Fibroblast of skin of right biceps (primary cell): ENCODE data around the gene LIX1L.

Experiments
- DNase-seq: peaks from one replicate; pipeline ENCODE4 v3.0.0-alpha.2; 2013

Gene LIX1L

DNA sequence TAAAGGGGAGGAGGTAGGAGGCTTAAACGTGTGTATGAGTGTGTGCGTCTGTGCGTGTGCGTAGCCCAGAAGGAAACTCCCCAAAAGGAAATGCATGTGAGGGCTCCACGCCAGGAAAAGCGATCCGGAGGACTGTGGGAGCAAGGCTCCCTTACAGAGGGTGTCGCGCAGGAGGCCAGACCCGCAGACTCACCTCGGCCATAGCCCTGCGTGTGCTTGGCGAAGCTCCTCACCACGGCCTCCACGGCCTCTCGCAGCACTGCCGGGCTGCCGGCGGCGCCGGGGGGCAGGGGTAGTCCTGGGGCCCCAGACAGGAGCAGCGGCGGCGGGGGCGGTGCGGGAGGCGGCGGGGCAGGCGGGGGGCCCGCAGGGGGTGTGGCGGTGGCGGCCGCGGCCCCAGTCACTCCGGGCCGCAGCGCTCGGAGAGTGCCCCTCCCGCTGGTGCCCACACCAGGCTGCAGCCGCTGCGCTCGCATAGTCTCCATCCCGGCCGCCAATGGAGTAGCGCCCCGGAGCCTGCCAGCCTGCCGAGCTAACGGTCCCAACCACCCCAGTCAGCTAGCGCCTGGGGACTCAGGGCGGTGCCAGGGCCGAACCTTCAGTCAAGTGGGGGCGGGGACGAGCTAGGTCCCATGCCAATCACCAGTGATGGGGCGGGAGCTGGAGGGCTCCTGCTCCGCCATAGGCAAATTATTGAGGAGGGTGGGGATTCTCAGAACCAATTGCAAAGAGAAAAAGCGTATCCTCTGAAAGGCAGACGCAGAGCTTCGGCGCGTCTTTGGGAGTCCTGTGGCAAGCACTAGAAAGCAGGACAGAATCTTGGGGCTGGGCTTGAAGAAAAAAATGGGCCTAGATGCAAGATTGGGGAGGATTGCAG, at the start of gene LIX1L:
LIX1L (minus strand) TSS at position 575 of the 877 bp plus-strand sequence; CDS start at position 485, 90 bp downstream.
- DNase-seq: peak; percentile 97

DNA sequence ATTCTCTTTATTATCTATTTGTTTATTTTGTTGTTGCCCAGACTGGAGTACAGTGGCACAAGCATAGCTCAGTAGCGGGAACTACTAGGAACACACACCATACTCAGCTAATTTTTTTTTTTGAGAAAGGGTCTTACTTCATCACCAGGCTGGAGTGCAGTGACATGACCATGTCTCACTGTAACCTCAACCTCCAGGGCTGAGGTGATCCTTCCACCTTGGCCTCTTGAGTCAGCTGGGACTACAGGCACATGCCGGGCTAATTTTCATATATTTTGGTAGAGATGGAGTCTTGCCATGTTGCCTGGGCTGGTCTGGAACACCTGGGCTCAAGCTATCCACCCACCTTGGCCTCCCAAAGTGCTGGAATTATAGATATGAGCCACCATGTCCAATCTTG, 43.9 kb upstream of the LIX1L start:
- no peak for DNase-seq

DNA sequence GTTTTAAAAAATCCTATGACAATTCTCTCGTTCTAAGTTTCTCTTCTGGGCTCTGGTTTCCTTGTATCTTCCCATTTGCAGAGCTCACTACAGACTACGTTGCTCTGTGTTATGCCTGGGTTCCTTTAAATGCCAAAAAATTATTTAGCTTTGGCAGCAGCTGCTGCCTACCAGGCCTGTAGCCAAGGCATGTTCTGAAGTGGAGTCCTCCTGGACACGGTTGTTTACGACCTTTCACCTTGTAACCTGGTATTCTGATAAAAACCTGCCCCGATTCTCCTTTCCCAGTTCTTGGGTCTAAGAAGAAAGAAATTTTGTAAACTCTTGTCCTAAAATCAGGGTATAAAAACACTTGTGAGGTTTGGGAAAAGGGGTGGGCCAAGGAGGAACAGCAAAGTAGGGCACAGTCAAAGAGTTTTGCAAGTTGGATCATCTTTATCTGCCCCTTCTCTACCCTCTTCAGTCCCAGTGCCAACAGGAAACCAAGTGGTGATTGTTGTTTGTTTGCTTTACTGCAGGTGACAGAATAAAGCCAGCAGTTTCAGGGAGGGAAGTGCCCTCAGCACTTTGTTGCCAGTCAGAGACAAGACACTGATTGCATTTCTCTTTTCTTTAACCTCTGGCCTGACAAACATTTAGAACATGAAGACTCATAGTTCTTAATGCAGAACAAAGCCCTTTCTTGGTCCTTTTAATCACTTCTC, 41.7 kb upstream of the LIX1L start:
- no peak for DNase-seq

GRCh38 chr1:145997718-145998023, 39.9 kb upstream of the LIX1L start:
- DNase-seq: no peak

DNA sequence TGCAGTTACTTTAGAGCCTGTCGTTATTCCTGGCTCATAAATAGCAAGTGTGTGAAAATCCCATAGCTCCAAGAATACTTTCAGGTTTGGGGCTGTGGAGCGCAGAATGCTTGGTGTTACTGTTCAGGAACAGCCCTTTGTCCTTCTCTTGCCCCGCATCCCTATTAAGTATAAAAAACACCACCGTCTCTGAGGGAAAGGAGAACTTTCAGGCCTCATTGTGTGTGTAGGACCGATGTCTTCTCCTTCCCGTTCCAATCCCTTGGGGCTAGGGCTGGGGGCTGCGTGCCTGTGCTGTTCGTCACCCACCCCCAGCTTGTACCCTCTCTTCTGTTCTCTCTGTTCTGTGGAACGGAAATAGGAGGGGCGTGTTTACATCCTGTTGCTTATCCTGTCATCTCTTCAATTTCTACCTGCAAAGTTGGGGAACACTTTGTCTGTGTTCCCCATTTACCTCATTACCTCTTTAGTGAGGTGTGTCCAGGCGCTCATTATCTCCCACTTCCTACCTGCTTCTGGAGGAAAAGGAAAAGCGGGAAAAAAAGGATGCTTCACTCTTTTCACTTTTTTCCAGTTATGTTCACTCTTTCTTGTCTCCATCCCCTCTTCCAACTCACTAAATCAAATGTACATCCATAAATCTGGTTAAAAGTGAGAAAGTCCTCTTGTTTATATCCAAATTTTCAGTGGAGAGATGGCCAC, 39.4 kb upstream of the LIX1L start:
- peak; percentile 50 for DNase-seq

- DNase-seq: peak; percentile 98
Observed at GRCh38 chr1:145996433-145997015, 38.7 kb upstream of the LIX1L start, which contains the start of gene TXNIP. TXNIP (minus strand) TSS chr1:145996579; CDS start chr1:145996266, 313 bp downstream.

GRCh38 chr1:145995964-145996432, 38.2 kb upstream of the LIX1L start:
- DNase-seq: no peak

GRCh38 chr1:145995148-145995881, 37.5 kb upstream of the LIX1L start:
- no peak for DNase-seq

DNA sequence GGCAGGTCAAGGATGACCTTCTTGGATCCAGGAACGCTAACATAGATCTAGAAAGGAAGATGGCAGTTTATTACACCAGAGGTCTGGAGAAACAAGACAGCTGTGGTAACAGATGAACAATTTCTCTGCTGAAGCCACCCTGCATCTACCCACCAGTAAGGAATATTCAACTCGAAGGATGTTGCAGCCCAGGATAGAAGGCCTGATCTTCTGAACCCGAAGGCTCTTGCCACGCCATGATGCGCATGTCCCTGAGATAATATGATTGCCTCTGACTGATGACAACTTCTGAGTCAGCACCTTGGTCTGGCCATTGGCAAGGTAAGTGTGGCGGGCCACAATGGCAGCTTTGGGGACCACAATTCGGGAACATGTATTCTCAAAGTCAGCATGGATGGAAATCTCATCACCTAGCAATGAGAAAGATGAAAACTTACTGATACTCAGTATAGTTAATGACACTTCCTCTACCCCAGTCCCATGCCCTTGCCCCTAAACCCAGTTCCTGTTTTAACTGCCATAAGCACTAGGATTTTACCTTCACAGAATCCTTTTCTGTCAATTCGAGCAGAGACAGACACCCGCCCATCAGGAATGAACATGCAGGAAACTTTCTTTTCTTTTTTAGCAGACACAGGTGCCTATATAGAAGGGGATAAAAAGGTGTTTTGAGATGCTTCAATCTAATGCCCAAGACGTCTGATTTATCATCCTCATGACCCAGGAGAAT, 36.7 kb upstream of the LIX1L start:
- DNase-seq: no peak

GRCh38 chr1:145993618-145994390, 36.0 kb upstream of the LIX1L start:
- DNase-seq: no peak

DNA sequence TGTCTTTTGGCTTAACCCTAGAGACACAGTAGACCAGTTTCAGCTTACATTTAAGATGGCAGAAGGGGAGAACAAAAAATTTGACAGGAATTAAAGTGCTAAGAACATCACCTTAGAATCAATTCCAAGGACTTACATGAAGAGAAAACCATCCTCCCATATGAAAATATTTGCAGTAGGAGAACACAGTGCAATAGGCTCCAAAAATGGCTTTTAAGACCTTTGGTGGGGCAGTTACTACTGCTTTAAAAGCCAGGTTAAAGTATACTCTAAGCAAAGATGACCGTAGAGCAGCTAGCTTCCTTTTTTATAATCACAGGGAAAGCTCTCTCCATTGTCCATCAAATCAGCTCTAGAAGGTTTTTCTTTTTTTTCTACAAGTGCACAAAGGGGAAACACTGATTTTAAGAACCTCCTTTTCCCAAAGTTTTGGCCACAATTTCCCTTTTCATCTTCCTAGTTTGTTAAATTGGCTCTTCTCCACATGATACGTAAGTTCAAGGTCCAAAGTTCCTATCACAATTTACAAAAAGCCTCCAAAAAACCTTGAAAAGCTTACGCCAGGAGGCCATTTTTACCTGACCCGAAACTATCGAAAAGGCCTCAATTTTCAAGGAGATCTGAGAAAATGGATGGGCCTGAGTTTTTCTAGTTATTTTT, 35.3 kb upstream of the LIX1L start:
- DNase-seq: no peak

- DNase-seq: no peak
Observed at GRCh38 chr1:145992502-145992936, 34.7 kb upstream of the LIX1L start.

DNA sequence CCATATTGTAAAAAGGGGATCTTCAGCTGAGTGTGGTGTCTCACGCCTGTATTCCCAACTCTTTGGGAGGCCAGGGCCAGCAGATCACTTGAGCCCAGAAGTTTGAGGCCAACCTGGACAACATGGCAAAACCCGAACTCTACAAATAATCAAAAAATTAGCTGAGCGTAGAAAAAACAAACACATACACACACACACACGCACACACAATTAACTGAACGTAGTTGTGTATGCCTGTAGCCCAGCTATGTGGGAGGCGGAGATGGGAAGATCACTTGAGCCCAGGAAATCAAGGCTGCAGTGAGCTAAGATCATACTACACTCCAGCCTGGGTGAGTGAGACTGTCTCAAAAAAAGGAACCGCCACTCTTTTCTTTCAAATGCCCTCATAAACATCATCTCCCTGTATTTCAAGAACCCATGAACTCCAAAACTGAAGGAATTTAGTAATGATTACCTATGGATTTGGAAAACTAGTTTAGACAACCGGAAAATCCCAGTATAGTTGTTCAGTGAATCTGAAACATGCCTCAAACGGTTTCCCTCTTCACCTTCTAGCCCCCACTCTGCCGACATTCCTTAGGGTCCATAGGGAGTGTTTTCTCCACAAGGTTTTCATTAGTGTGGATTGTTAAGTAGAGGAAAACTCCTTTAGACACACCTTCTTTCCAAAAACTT, 34.1 kb upstream of the LIX1L start:
- DNase-seq: no peak

GRCh38 chr1:145990249-145990855, 32.5 kb upstream of the LIX1L start:
- DNase-seq: no peak

DNA sequence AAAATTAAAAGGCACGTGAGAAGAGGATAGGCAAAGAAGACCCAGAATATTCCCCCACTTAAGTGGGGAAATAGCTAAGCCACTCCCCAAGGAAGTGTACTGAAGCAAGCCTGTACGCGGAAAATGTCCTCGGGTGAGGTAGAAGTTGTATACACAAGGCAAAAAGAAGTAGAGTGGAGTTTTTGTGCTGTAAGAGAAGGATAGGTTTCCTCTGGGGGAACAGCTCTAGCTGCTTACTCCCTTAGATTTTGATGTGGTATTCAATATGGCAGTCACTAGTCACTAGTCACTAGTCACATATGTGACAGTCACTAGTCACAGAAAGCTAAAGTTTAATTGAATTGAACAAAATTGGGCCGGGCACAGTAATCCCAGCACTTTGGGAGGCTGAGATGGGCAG, 31.0 kb upstream of the LIX1L start:
- DNase-seq: no peak

DNA sequence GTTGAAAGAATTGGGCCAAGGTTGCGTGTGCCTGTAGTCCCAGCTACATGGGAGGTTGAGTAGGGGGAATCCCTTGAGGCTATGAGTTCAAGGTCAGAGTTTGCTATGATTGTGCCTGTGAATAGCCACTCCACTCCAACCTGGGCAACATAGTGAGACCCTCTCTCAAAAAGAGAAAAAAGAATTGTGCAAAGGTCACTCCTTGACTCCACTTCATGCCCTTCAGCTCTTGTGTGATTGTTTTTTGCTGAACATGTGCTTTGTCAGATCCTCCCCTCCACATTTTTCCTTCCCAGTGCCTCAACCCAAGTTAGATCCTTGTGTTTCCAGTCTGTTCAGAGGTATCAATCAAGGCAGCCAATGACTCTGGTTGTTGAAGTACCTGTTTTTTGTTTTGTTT, 30.1 kb upstream of the LIX1L start:
- DNase-seq: no peak

- no peak for DNase-seq
Observed at GRCh38 chr1:145986551-145986950, 28.7 kb upstream of the LIX1L start.

DNA sequence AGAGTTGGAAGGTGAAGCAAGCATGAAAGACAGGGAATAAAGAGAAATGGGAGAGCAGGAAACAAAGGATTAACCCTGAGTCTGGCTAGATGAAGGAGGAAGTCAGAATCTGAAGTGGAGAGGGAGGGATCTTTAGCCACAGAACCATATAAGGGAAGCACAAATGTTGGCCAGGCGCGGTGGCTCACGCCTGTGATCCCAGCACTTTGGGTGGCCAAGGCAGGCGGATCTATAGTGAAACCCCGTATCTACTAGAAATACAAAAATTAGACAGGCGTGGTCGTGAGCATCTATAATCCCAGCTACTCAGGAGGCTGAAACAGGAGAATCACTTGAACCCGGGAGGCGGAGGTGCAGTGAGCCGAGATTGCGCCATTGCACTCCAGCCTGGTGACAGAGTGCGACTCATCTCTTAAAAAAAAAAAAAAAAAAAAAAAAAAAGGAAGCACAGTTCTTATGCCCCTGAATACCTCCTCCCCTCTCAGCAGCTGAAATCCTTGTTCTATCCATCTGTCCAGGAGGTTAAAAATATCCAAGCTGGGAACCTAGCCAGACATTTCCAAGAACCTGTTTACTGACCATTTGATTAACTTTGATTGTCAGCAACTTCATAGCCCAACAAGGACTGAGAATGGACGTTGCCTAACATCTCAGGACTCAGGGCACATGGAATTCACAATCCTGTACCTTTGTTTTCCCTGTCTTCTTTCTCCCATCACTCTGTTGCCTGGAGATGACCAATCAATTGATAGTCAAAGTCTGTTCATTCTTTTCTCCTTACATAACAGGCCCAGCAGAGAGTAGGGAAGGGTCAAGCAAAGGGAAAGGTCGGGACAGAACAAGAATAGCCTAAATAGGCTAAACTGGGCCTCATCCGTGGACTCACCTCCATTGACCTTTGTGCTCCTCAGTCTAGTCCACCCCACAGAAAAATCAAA, 28.0 kb upstream of the LIX1L start:
- peak; percentile 77 for DNase-seq
